NCI-H1048 (cell line): ENCODE measurements around the gene BPGM.
"Not testable (repeated sequence)": the region's sequence is repeated elsewhere in the genome, so short reads cannot be mapped to it uniquely, and the experiment has no call there.

Experiments
- DNase-seq: peaks from one replicate; lab custom pipeline; 2025; lab: John Stamatoyannopoulos, UW

The BPGM gene

DNA sequence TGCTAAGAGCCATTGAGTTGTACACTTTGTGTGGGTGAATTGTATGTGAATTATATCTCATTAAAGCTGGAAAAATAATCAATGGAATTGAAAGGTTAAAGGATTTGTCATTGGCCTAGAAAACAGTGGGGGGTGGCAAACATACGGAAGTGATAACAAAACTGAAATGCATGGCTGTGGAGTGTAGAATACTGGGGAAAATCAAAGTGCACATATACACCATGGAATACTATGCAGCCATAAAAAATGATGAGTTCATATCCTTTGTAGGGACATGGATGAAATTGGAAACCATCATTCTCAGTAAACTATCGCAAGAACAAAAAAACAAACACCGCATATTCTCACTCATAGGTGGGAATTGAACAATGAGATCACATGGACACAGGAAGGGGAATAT, 18.4 kb downstream of the BPGM start:
- DNase-seq, result not testable (repeated sequence)

GRCh38 chr7:134667899-134668298, 21.2 kb downstream of the BPGM start:
- no peak for DNase-seq

GRCh38 chr7:134669388-134669787, 22.7 kb downstream of the BPGM start:
- DNase-seq, result no peak

- no peak for DNase-seq
These were observed 23.3 kb downstream of the BPGM start for GRCh38 chr7:134669845-134670373.

GRCh38 chr7:134671609-134672008, 25.0 kb downstream of the BPGM start:
- DNase-seq, result no peak

GRCh38 chr7:134674424-134674823, 27.8 kb downstream of the BPGM start:
- DNase-seq, result no peak

DNA sequence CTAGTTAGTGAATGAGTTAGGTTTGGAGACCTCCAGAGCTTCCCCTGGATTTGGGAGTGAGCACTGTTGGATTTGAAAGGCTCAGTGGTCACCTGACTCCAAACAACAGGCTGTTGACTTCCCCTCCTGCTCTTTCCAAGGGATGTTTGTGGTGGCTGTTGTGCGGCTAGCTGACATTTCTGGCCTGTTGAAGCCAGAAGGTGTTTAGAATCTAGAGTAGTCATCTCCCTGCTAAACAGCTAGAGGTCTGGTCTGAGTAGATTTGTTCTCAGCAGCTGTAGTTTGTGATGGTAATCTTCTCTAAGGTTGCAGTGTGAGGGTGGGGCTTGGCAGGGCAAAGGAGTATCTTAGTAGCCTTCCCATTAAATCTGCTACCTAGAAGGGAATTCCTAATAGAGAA, 30.1 kb downstream of the BPGM start:
- DNase-seq, result no peak

DNA sequence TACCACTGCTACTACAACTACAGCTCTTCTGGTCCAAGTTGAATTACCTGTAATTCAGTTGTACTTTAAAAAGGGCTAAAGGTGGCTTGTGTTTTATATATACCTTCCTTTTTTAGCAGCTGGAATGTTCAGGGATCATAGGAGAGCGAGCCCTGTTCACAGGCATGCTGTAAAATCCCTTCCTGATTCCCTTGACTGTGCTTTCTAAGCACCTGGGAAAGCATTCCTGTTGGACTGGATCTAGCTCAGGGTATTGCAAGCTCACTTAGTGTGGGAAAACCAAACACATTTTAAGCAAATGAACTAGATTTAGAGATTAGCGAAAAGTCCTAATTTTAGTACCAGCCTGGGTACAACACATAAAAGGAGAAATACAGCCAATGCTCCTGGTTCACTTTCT, 31.5 kb downstream of the BPGM start:
- no peak for DNase-seq

- DNase-seq, result no peak
These were observed 32.4 kb downstream of the BPGM start for GRCh38 chr7:134679006-134679405.

GRCh38 chr7:134684165-134684564, 37.5 kb downstream of the BPGM start:
- DNase-seq, result no peak

DNA sequence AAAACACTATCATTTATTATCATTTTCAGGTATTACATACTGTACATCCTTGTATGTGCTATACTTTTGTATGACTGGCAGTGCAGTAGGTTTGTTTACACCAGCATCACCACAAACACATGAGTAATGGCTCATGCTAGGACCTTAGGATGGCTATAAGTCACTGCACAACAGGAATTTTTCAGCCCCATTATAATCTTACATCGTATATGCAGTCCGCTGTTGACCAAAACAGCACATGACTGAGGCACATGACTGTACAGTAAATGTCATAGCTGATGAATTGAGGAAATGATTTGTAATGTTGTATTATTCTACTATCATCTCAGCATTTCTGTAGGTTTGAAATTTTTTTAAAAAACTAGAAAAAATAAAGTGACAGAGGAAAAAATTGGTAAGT, 38.6 kb downstream of the BPGM start:
- no peak for DNase-seq

DNA sequence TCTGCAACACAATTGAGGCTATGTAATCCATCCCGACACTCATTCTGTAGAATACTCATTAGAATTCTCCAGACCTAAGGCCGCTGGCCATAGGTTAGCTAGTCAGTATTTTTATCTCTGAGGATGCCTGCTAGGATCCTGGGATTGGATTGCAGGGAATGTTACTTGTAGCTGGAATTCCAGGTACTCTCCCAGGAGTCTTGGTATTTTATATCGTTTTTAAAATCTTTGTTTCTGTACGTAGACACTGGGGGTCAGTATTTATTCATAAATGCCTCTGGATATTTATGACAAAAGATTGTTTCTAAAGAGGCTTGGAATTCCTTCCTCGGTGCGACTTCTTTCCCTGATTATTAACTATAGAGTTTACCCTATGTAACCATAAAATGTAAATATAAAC, 40.1 kb downstream of the BPGM start:
- DNase-seq, result no peak

- DNase-seq, result not testable (repeated sequence)
These were observed 42.9 kb downstream of the BPGM start for GRCh38 chr7:134689550-134689949.

GRCh38 chr7:134690016-134690415, 43.4 kb downstream of the BPGM start:
- no peak for DNase-seq

- no peak for DNase-seq
These were observed 44.2 kb downstream of the BPGM start for GRCh38 chr7:134690614-134691504.

GRCh38 chr7:134691546-134692343, 45.1 kb downstream of the BPGM start:
- no peak for DNase-seq

DNA sequence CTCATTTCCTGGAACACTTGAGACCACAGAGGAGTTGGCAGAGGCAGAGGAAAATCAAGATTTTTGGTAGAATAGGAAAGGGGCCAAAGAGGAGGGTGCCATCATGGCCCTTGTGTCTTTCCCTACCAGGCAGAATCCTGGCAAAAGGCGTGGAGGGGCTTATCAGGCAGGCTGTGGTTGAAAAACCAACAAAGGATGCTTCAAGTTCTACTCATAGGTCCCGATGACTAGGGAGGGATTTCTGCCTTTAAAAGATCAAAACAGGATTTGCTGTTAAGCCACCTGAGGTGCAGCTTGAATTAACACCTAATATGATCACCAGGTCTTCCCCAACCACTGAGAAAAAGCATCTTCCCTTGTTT, 45.7 kb downstream of the BPGM start:
- no peak for DNase-seq

DNA sequence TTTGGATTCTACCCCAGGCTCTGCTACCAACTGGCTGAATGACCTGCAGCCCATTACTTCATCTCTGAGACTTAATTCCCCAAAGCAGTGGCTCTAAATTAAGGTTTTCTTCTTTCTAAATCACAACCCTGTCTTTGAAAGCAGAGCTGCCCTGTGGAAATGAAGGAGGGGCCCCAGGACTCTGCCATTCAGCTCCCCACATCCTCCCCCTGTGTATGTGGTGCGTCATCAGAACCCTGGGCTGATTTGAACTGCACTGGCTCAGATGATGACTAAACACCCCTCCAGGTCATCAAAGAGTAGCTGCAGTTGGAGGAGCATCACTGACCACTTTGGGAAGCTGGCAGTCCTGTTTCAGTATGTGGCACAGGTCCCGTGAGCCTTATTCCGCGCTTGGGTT, 46.6 kb downstream of the BPGM start:
- DNase-seq, result no peak

- no peak for DNase-seq
These were observed 47.6 kb downstream of the BPGM start for GRCh38 chr7:134694299-134694698.

DNA sequence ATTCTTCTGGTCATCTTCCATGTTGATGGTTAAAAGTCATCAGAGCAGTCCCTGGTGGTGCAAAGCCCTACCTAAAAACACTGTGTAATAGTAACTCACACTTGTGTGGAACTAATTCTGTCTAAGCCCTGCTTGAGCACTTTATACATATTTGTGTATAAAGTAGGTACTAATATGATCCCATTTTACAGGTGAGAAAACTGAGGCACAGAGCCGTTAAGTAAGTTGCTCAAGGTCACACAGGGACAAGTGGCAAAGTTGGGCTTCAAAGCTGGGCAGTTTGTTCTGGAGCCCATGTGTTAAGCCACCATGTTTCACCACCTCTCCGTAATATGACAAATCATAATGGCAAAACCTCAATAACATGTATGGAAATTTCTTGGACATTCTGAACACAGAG, 48.1 kb downstream of the BPGM start:
- no peak for DNase-seq

GRCh38 chr7:134695321-134695860, 48.7 kb downstream of the BPGM start:
- DNase-seq, result no peak

GRCh38 chr7:134696261-134696660, 49.6 kb downstream of the BPGM start:
- no peak for DNase-seq
